SK-N-SH (cell line): Measurements from ENCODE around the gene ERGIC1. TPM values are rescaled to one million over a fixed set of nuclear protein-coding genes. Genes with fewer than 3 reads are reported as not detected.
A peak's percentile ranks its signal among the peaks of the same experiment; 100 is the strongest.

ENCODE experiments used
- CTCF ChIA-PET: fragments of 300-600, 350-600 bp; formaldehyde crosslinking; extraction: SDS; loops from one replicate; lab custom pipeline; 2021; lab: Yijun Ruan, JAX
- POLR2A ChIA-PET: fragments of 350-600 bp; sonication (Branson Sonifier 250); formaldehyde crosslinking; extraction: SDS; loops from one replicate; lab custom pipeline; 2020; ENCODE audit warnings: antibody characterized with exemption, inconsistent platforms; lab: Yijun Ruan, JAX
- DNase-seq: peaks from one replicate; pipeline ENCODE4 v3.0.0; 2012
- H2AFZ ChIP-seq: fragments of 200-600 bp; sonication (generic); 2 replicates; pipeline ENCODE4 v1.8.1; 2016; ENCODE audit warnings: antibody characterized with exemption, mild to moderate bottlenecking, low read depth
- H3F3A ChIP-seq: fragments of 200-600 bp; sonication (generic); replicated peaks from 2 replicates; pipeline ENCODE3; 2016; ENCODE audit warnings: antibody characterized with exemption, mild to moderate bottlenecking; ENCODE audit not compliant: insufficient read depth
- H3K27ac ChIP-seq, 2 experiments: fragments of 200-500 bp in 1 of 2; fragments of 200-600 bp in 1 of 2; sonication (Bioruptor generic) in 1 of 2; sonication (generic), shearing (Covaris generic) in 1 of 2; 2 replicates each; pipeline versions ENCODE4 v1.5.1 to v1.6.1; 2014 to 2016; ENCODE audit warnings: low read depth in 2 of 2, inconsistent platforms in 1 of 2, low read length in 1 of 2, mild to moderate bottlenecking in 1 of 2, mixed read lengths in 1 of 2
- H3K27me3 ChIP-seq: fragments of 200-600 bp; sonication (generic), shearing (Covaris generic); 2 replicates; pipeline ENCODE4 v1.6.1; 2016; ENCODE audit warnings: mixed run types; ENCODE audit not compliant: insufficient read depth
- H3K36me3 ChIP-seq, 2 experiments: fragments of 200-500 bp in 1 of 2; fragments of 200-600 bp in 1 of 2; sonication (Bioruptor generic) in 1 of 2; sonication (generic) in 1 of 2; replicated peaks in 1 of 2; 2 replicates each; pipeline versions ENCODE3 to v1.5.1; 2014 to 2016; ENCODE audit warnings: low read length in 1 of 2, mild to moderate bottlenecking in 1 of 2; ENCODE audit not compliant: insufficient read depth in 2 of 2, control insufficient read depth in 1 of 2
- H3K4me1 ChIP-seq, 2 experiments: fragments of 200-500 bp in 1 of 2; fragments of 200-600 bp in 1 of 2; sonication (Bioruptor generic) in 1 of 2; sonication (generic), shearing (Covaris generic) in 1 of 2; 2 replicates each; pipeline versions ENCODE4 v1.5.1 to v1.6.1; 2014 to 2016; ENCODE audit warnings: low read depth in 1 of 2, low read length in 1 of 2, mixed run types in 1 of 2; ENCODE audit not compliant: insufficient read depth in 2 of 2, control insufficient read depth in 1 of 2
- H3K4me2 ChIP-seq: fragments of 200-600 bp; sonication (generic), shearing (Covaris generic); 2 replicates; pipeline ENCODE4 v1.6.1; 2017; ENCODE audit warnings: mixed run types
- H3K4me3 ChIP-seq, 2 experiments: fragments of 200-500 bp in 1 of 2; fragments of 200-600 bp in 1 of 2; sonication (Bioruptor generic) in 1 of 2; sonication (generic), shearing (Covaris generic) in 1 of 2; 2 replicates each; pipeline versions ENCODE4 v1.5.1 to v1.8.1; 2014 to 2016; ENCODE audit warnings: low read depth in 2 of 2, inconsistent platforms in 1 of 2, low read length in 1 of 2, mild to moderate bottlenecking in 1 of 2, mixed read lengths in 1 of 2, moderate library complexity in 1 of 2
- H3K79me2 ChIP-seq: fragments of 200-600 bp; sonication (generic); 2 replicates; pipeline ENCODE4 v1.8.1; 2017; ENCODE audit warnings: mild to moderate bottlenecking; ENCODE audit not compliant: insufficient read depth
- H3K9ac ChIP-seq: fragments of 200-600 bp; sonication (generic); 2 replicates; pipeline ENCODE4 v1.6.1; 2017; ENCODE audit warnings: mixed run types
- H3K9me2 ChIP-seq: fragments of 200-600 bp; sonication (generic); 2 replicates; pipeline ENCODE4 v1.6.1; 2017; ENCODE audit warnings: mixed run types
- H3K9me3 ChIP-seq: fragments of 200-600 bp; sonication (generic); 2 replicates; pipeline ENCODE4 v1.6.1; 2017; ENCODE audit warnings: mixed run types, mild to moderate bottlenecking, moderate library complexity
- H4K20me1 ChIP-seq: fragments of 200-600 bp; sonication (generic); 2 replicates; pipeline ENCODE4 v1.6.1; 2017; ENCODE audit warnings: mild to moderate bottlenecking, mixed run types; ENCODE audit not compliant: insufficient read depth
- ELF1 ChIP-seq: IDR thresholded peaks from 2 replicates; pipeline ENCODE4 v1.4.0; 2012
- EZH2phosphoT487 ChIP-seq: fragments of 200-600 bp; sonication (generic); IDR thresholded peaks from 2 replicates; pipeline ENCODE4 v1.6.1; 2017; ENCODE audit warnings: low read depth, mixed run types, mild to moderate bottlenecking, antibody characterized with exemption, moderate library complexity, borderline replicate concordance
- FOSL2 ChIP-seq: IDR thresholded peaks from 2 replicates; pipeline ENCODE4 v1.4.0; 2012; ENCODE audit warnings: low read depth, mild to moderate bottlenecking, moderate library complexity, borderline replicate concordance
- GABPA ChIP-seq: IDR thresholded peaks from 2 replicates; pipeline ENCODE4 v1.4.0; 2012; ENCODE audit warnings: low read depth, mild to moderate bottlenecking
- MXI1 ChIP-seq: IDR thresholded peaks from 2 replicates; pipeline ENCODE4 v1.6.1; 2012; ENCODE audit warnings: mild to moderate bottlenecking, low read depth, low read length, improper control_type of control experiment
- POLR2AphosphoS5 ChIP-seq: IDR thresholded peaks from 2 replicates; pipeline ENCODE4 v1.6.1; 2012; ENCODE audit warnings: low read depth, low read length
- RFX5 ChIP-seq: IDR thresholded peaks from 2 replicates; pipeline ENCODE4 v1.6.1; 2012; ENCODE audit warnings: mild to moderate bottlenecking, improper control_type of control experiment, low read length
- TAF1 ChIP-seq: IDR thresholded peaks from 2 replicates; pipeline ENCODE4 v1.6.1; 2012; ENCODE audit warnings: low read depth, mild to moderate bottlenecking, low read length, moderate library complexity, borderline replicate concordance
- WGBS: methylation state at CpG from one replicate; pipeline ENCODE4 v1.1.6; 2017; ENCODE audit warnings: low lambda C conversion rate; 5-methylcytosine and 5-hydroxymethylcytosine counted together
- polyA plus RNA-seq, 3 experiments: library from polyadenylated mRNA; depleted of rRNA; stranded (reverse); fragments of >200 nt; gene quantifications; 2 replicates each; pipeline ENCODE4 v1.2.3, GENCODE V29; 2012
- TF ChIP-seq, protein P1 (sequence below): IDR thresholded peaks from 2 replicates; pipeline ENCODE4 v1.4.0; 2012; ENCODE audit warnings: low read depth, borderline replicate concordance
- TF ChIP-seq, protein P2 (sequence below): fragments of 150-350 bp; IDR thresholded peaks from 2 replicates; pipeline ENCODE4 v1.6.1; 2016; ENCODE audit warnings: mild to moderate bottlenecking, low read depth, low read length
- TF ChIP-seq, protein P3 (sequence below): IDR thresholded peaks from 2 replicates; pipeline ENCODE4 v1.4.0; 2012; ENCODE audit warnings: low read depth
- TF ChIP-seq, protein P4 (sequence below): fragments of 200-600 bp; sonication (generic); IDR thresholded peaks from 2 replicates; pipeline ENCODE4 v1.6.1; 2017; ENCODE audit warnings: antibody characterized with exemption, mild to moderate bottlenecking, moderate library complexity

ERGIC1 gene, protein sequence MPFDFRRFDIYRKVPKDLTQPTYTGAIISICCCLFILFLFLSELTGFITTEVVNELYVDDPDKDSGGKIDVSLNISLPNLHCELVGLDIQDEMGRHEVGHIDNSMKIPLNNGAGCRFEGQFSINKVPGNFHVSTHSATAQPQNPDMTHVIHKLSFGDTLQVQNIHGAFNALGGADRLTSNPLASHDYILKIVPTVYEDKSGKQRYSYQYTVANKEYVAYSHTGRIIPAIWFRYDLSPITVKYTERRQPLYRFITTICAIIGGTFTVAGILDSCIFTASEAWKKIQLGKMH
- polyA plus RNA-seq (2012; rRNA removed) = 101 and 111 TPM in 2 replicates
- 69.4 and 95.6 TPM in 2 replicates for polyA plus RNA-seq (2012; cell fraction: cytosol; rRNA removed)
- polyA plus RNA-seq (2012; cell fraction: nucleus; rRNA removed) = 40.7 and 61.0 TPM in 2 replicates

DNA sequence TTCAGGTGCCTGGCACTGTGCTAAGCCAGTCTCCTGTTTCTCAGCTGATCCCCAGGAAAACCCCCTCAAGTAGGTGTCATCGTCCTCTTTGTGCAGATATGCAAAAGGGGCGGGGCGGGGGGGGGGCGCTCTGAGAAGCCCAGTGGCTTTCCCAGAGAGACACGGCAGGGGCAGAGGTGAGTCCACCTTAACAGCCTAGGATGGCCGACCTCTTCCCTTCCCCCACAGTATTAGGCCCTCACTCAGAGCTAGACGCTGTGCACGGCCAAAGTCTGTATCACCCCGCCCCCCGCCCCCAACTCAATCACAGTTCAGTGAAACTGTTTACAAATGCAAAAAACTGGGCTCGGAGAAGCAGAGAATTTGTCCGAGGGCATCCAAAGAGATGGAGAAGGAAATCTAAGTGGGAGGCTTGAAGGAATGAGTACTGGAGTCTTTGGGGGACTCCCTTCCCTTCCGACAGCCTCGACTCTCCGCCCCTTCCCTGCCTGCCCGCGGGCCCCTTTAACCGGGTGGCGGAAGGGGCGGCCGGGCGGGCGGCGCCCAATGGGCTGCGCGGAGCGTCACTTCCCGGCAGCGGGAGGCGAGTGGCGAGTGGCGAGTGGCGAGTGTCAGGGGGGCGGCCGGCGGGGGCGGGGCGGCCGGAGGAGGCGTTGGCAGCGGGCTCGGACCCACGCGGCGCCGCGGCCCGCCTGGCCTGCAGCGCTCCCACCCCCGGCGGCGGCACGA is at the start of gene ERGIC1:
Gene ERGIC1, plus strand, starts transcription at position 566 of the 729 bp plus-strand sequence. Its CDS starts 163 bp downstream, at position 729.
- 4% methylated on average over 18 of the region's 53 CpGs for WGBS
- H3K4me3 ChIP-seq = peak within 1 kb of the TSS; percentile 64 to 92

More for the DNA sequence above, at the start of gene ERGIC1:
- ChIA-PET CTCF (interaction anchor here (2.7 kb wide), 1 partner anchor 121 kb away, joined by 11 read pairs; no protein-coding TSS in a partner anchor), POLR2A (no interaction called here)
- Histone ChIP-seq H4K20me1 (peaks cover 14% of the 10 kb centered on the region), H3K4me2 (peak within 1 kb of the TSS; percentile 97), H3K36me3 (peaks cover 4% of the 10 kb centered on the region in 2 experiments), H3K27me3 (no peaks in the 10 kb centered on the region), H2AFZ (peak within 1 kb of the TSS; percentile 70; the same call in 1 of the 2 replicates), H3K79me2 (peaks cover 46% of the 10 kb centered on the region), H3K4me1 (peaks cover 0 to 21% of the 10 kb centered on the region in 2 experiments; a peak in 2 of 4 replicates), H3K9me2 (no peaks in the 10 kb centered on the region), H3F3A (no peaks in the 10 kb centered on the region), H3K27ac (peak within 1 kb of the TSS; percentile 59 to 73), H3K9me3 (no peaks in the 10 kb centered on the region), H3K9ac (peak within 1 kb of the TSS; percentile 81)
- peak; percentile 95 for DNase-seq
- TF ChIP-seq, protein P1, sequence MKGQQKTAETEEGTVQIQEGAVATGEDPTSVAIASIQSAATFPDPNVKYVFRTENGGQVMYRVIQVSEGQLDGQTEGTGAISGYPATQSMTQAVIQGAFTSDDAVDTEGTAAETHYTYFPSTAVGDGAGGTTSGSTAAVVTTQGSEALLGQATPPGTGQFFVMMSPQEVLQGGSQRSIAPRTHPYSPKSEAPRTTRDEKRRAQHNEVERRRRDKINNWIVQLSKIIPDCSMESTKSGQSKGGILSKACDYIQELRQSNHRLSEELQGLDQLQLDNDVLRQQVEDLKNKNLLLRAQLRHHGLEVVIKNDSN = no peak
- TF ChIP-seq, protein P2, sequence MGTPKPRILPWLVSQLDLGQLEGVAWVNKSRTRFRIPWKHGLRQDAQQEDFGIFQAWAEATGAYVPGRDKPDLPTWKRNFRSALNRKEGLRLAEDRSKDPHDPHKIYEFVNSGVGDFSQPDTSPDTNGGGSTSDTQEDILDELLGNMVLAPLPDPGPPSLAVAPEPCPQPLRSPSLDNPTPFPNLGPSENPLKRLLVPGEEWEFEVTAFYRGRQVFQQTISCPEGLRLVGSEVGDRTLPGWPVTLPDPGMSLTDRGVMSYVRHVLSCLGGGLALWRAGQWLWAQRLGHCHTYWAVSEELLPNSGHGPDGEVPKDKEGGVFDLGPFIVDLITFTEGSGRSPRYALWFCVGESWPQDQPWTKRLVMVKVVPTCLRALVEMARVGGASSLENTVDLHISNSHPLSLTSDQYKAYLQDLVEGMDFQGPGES = no peak
- TF ChIP-seq MXI1 (peak; percentile 85), RFX5 (peak; percentile 58; the same call in 1 of the 2 replicates), TAF1 (0 out of 2 replicates have a peak, but pooled peaks have one; percentile 51), POLR2AphosphoS5 (peak; percentile 82), GABPA (peak; percentile 81), ELF1 (0 out of 2 replicates have a peak, but pooled peaks have one; percentile 33), FOSL2 (no peak), EZH2phosphoT487 (no peak)
- TF ChIP-seq, protein P3, sequence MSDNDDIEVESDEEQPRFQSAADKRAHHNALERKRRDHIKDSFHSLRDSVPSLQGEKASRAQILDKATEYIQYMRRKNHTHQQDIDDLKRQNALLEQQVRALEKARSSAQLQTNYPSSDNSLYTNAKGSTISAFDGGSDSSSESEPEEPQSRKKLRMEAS = peak; percentile 39; the same call in 1 of the 2 replicates
- TF ChIP-seq, protein P4, sequence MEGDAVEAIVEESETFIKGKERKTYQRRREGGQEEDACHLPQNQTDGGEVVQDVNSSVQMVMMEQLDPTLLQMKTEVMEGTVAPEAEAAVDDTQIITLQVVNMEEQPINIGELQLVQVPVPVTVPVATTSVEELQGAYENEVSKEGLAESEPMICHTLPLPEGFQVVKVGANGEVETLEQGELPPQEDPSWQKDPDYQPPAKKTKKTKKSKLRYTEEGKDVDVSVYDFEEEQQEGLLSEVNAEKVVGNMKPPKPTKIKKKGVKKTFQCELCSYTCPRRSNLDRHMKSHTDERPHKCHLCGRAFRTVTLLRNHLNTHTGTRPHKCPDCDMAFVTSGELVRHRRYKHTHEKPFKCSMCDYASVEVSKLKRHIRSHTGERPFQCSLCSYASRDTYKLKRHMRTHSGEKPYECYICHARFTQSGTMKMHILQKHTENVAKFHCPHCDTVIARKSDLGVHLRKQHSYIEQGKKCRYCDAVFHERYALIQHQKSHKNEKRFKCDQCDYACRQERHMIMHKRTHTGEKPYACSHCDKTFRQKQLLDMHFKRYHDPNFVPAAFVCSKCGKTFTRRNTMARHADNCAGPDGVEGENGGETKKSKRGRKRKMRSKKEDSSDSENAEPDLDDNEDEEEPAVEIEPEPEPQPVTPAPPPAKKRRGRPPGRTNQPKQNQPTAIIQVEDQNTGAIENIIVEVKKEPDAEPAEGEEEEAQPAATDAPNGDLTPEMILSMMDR = no peak; the same call in 1 of the 2 replicates
